Femur (tissue), 1 donor: ENCODE data around the gene GMPR2.
"Not testable (repeated sequence)": the region's sequence is repeated elsewhere in the genome, so short reads cannot be mapped to it uniquely, and the experiment has no call there.

Experiments
- DNase-seq: peaks from one replicate; pipeline ENCODE4 v3.0.0-alpha.2; 2017

GMPR2 gene

GRCh38 chr14:24232645-24233537 lies at the start of gene GMPR2:
Gene GMPR2 (plus strand): TSS chr14:24232929. CDS start chr14:24233254, 325 bp downstream.
- DNase-seq = no peak

GRCh38 chr14:24183014-24183481 lies 49.7 kb upstream of the GMPR2 start:
- no peak for DNase-seq

GRCh38 chr14:24184104-24184970 lies 48.4 kb upstream of the GMPR2 start:
- DNase-seq = no peak

GRCh38 chr14:24185026-24185425 lies 47.7 kb upstream of the GMPR2 start:
- no peak for DNase-seq

GRCh38 chr14:24185741-24186140 lies 47.0 kb upstream of the GMPR2 start:
- no peak for DNase-seq

GRCh38 chr14:24186831-24187538 lies 45.7 kb upstream of the GMPR2 start:
- DNase-seq = no peak

GRCh38 chr14:24187539-24187915 lies 45.2 kb upstream of the GMPR2 start:
- no peak for DNase-seq

- peak; percentile 97 for DNase-seq
These were observed 44.3 kb upstream of the GMPR2 start, which contains the start of gene IPO4 for GRCh38 chr14:24188251-24189058. Gene IPO4 (minus strand): TSS chr14:24188816. CDS start chr14:24188787, 29 bp downstream.

GRCh38 chr14:24189059-24189375 lies 43.7 kb upstream of the GMPR2 start:
- DNase-seq = no peak

GRCh38 chr14:24189460-24189859 lies 43.3 kb upstream of the GMPR2 start:
- DNase-seq = no peak

GRCh38 chr14:24190416-24190815 lies 42.3 kb upstream of the GMPR2 start:
- no peak for DNase-seq

GRCh38 chr14:24192933-24193332 lies 39.8 kb upstream of the GMPR2 start:
- DNase-seq = no peak

- no peak for DNase-seq
These were observed 38.4 kb upstream of the GMPR2 start for GRCh38 chr14:24194186-24194872.

- no peak for DNase-seq
These were observed 37.9 kb upstream of the GMPR2 start for GRCh38 chr14:24194873-24195185.

- DNase-seq = peak; percentile 94
These were observed 37.3 kb upstream of the GMPR2 start, which contains the start of gene TM9SF1 for GRCh38 chr14:24195186-24196070. Gene TM9SF1 (minus strand): TSS chr14:24195441. CDS start chr14:24195019, 422 bp downstream.

- DNase-seq = no peak
These were observed 36.4 kb upstream of the GMPR2 start for GRCh38 chr14:24196071-24197055.

- DNase-seq = no peak
These were observed 35.7 kb upstream of the GMPR2 start for GRCh38 chr14:24197056-24197450.

- no peak for DNase-seq
These were observed 33.8 kb upstream of the GMPR2 start for GRCh38 chr14:24198814-24199524.

- not testable (repeated sequence) for DNase-seq
These were observed 30.2 kb upstream of the GMPR2 start for GRCh38 chr14:24202538-24202937.
